NCI-H187 (cell line): ENCODE results near the gene NOTCH1.

ENCODE experiments used
- DNase-seq, 2 experiments: peaks; one replicate each; lab custom pipeline; 2025; lab: John Stamatoyannopoulos, UW

NOTCH1 gene

GRCh38 chr9:136484153-136485048, 61.4 kb downstream of the NOTCH1 start:
- no peak for DNase-seq

GRCh38 chr9:136483589-136484152, 62.2 kb downstream of the NOTCH1 start:
- peak; percentile 60 to 76 for DNase-seq

- DNase-seq: peak; percentile 80 to 94
Measured at GRCh38 chr9:136482793-136483588, 62.9 kb downstream of the NOTCH1 start, which contains the start of gene SEC16A. Gene SEC16A, minus strand, starts transcription at chr9:136483040. Its CDS starts 5,425 bp downstream, at chr9:136477615.

- DNase-seq: no peak
Measured at GRCh38 chr9:136482046-136482792, 63.6 kb downstream of the NOTCH1 start.

GRCh38 chr9:136481558-136481957, 64.3 kb downstream of the NOTCH1 start:
- DNase-seq: no peak

GRCh38 chr9:136476369-136477150, 69.3 kb downstream of the NOTCH1 start:
- no peak for DNase-seq

- no peak for DNase-seq
Measured at GRCh38 chr9:136474974-136475865, 70.6 kb downstream of the NOTCH1 start.

- no peak for DNase-seq
Measured at GRCh38 chr9:136474021-136474640, 71.7 kb downstream of the NOTCH1 start.

GRCh38 chr9:136473354-136473721, 72.5 kb downstream of the NOTCH1 start:
- no peak for DNase-seq

- no peak for DNase-seq
Measured at GRCh38 chr9:136472640-136473353, 73.1 kb downstream of the NOTCH1 start.

- DNase-seq: no peak
Measured at GRCh38 chr9:136471802-136472487, 73.9 kb downstream of the NOTCH1 start.

GRCh38 chr9:136470792-136471469, 74.9 kb downstream of the NOTCH1 start:
- no peak for DNase-seq

- DNase-seq: no peak
Measured at GRCh38 chr9:136470356-136470755, 75.5 kb downstream of the NOTCH1 start.

- DNase-seq: no peak
Measured at GRCh38 chr9:136467766-136468165, 78.1 kb downstream of the NOTCH1 start.

- no peak for DNase-seq
Measured at GRCh38 chr9:136466155-136466541, 79.7 kb downstream of the NOTCH1 start.

GRCh38 chr9:136465500-136466154, 80.2 kb downstream of the NOTCH1 start:
- no peak for DNase-seq

GRCh38 chr9:136464241-136464640, 81.6 kb downstream of the NOTCH1 start:
- no peak for DNase-seq
